A673 (cell line): ENCODE results near the gene WDR43. TPM values are rescaled to one million over a fixed set of nuclear protein-coding genes. Genes with fewer than 3 reads are reported as not detected.

Experiments
- BruUV-seq: library from RNA; stranded (reverse); fragments of 400-500 nt; replicated peaks from 2 replicates; lab custom pipeline; 2021; lab: Mats Ljungman, UMichigan
- CTCF ChIA-PET: fragments of 300-600 bp; sonication (Branson Sonifier 250); formaldehyde crosslinking; loops from one replicate; lab custom pipeline; 2022; ENCODE audit warnings: antibody characterized with exemption; lab: Charles Lee
- POLR2A ChIA-PET: fragments of 300-600 bp; sonication (Branson Sonifier 250); formaldehyde crosslinking; loops from one replicate; lab custom pipeline; 2022; ENCODE audit warnings: antibody characterized with exemption; ENCODE audit not compliant: low non-redundant PET; lab: Charles Lee
- DNase-seq: peaks from one replicate; pipeline ENCODE4 v3.0.0-alpha.2; 2015; ENCODE audit warnings: low spot score
- H3K27ac ChIP-seq: fragments of 200-600 bp; sonication (generic); 2 replicates; pipeline ENCODE4 v1.5.1; 2016; ENCODE audit warnings: mixed run types, low read depth, mild to moderate bottlenecking, mixed read lengths, antibody characterized with exemption, low read length; ENCODE audit not compliant: poor library complexity, severe bottlenecking
- H3K27me3 ChIP-seq: fragments of 200-600 bp; sonication (generic); replicated peaks from 2 replicates; pipeline ENCODE4 v1.6.1; 2017; ENCODE audit warnings: mixed run types, low read depth, mild to moderate bottlenecking, mixed read lengths, antibody characterized with exemption, low read length; ENCODE audit not compliant: insufficient read depth, poor library complexity
- H3K36me3 ChIP-seq: fragments of 200-600 bp; sonication (generic); 2 replicates; pipeline ENCODE4 v1.6.1; 2016; ENCODE audit warnings: mixed run types, mild to moderate bottlenecking, mixed read lengths, antibody characterized with exemption, low read length; ENCODE audit not compliant: insufficient read depth, poor library complexity, severe bottlenecking
- H3K4me1 ChIP-seq: fragments of 200-600 bp; sonication (generic); 2 replicates; pipeline ENCODE4 v1.6.1; 2017; ENCODE audit warnings: mixed run types, mild to moderate bottlenecking, mixed read lengths, antibody characterized with exemption, low read length; ENCODE audit not compliant: insufficient read depth, poor library complexity, severe bottlenecking
- H3K4me3 ChIP-seq: fragments of 200-600 bp; sonication (generic); 2 replicates; pipeline ENCODE4 v1.5.1; 2016; ENCODE audit warnings: low read depth, mixed run types, mild to moderate bottlenecking, mixed read lengths, low read length; ENCODE audit not compliant: poor library complexity, severe bottlenecking
- H3K9me3 ChIP-seq: fragments of 200-600 bp; sonication (generic); 2 replicates; pipeline ENCODE4 v1.6.1; 2016; ENCODE audit warnings: mixed run types, low read depth, mild to moderate bottlenecking, mixed read lengths, antibody characterized with exemption, low read length; ENCODE audit not compliant: poor library complexity, severe bottlenecking
- CTCF ChIP-seq: fragments of 300-800, 200-600 bp; sonication (generic); conservative IDR thresholded peaks from 2 replicates; pipeline ENCODE4 v1.5.1; 2017; ENCODE audit warnings: low read depth, mild to moderate bottlenecking, antibody characterized with exemption, low read length, moderate library complexity, mixed read lengths
- EZH2 ChIP-seq: fragments of 200-600 bp; sonication (generic); IDR thresholded peaks from 2 replicates; pipeline ENCODE4 v1.6.1; 2017; ENCODE audit warnings: borderline replicate concordance, low read depth, mild to moderate bottlenecking, mixed read lengths, antibody characterized with exemption, low read length; ENCODE audit not compliant: poor library complexity, severe bottlenecking
- intact Hi-C: fragments of 100-400 bp; cut with micrococcal nuclease; formaldehyde crosslinking; loops from one replicate; pipeline ENCODE4 v1.10.0; 2022; ENCODE audit not compliant: unreplicated experiment
- total RNA-seq: library from RNA; stranded (reverse); gene quantifications from 2 replicates; pipeline ENCODE4 v1.2.3, GENCODE V29; 2021

The WDR43 gene
- total RNA-seq, 1 experiment from 2014 or later = 145 TPM

- POLR2A ChIA-PET = no interaction called here
- BruUV-seq = no TSS peak
- no peaks in the 10 kb centered on the region for H3K36me3 ChIP-seq
- CTCF ChIA-PET = no interaction called here
- intact Hi-C loops = no loop called here
- H3K9me3 ChIP-seq = no peaks in the 10 kb centered on the region
- TF ChIP-seq CTCF = no peak
- no peak for TF ChIP-seq EZH2
- no peak for DNase-seq
- H3K4me1 ChIP-seq = no peaks in the 10 kb centered on the region
- no peak overlapping the region for H3K4me3 ChIP-seq
- H3K27ac ChIP-seq = no peak overlapping the region
- no peaks in the 10 kb centered on the region for H3K27me3 ChIP-seq
These were observed 97.0 kb downstream of the WDR43 start for GRCh38 chr2:28991460-28991859.

- no peaks in the 10 kb centered on the region for H3K27me3 ChIP-seq
- H3K4me1 ChIP-seq = no peaks in the 10 kb centered on the region
- ChIA-PET CTCF (no interaction called here), POLR2A (no interaction called here)
- no peak for DNase-seq
- TF ChIP-seq EZH2 (no peak), CTCF (no peak)
- no peaks in the 10 kb centered on the region for H3K36me3 ChIP-seq
- no peak overlapping the region for H3K4me3 ChIP-seq
- no TSS peak for BruUV-seq
- intact Hi-C loops = no loop called here
- no peaks in the 10 kb centered on the region for H3K9me3 ChIP-seq
- no peak overlapping the region for H3K27ac ChIP-seq
These were observed 98.9 kb downstream of the WDR43 start for GRCh38 chr2:28993206-28993960.

- TF ChIP-seq EZH2 (no peak), CTCF (no peak)
- H3K4me1 ChIP-seq = no peaks in the 10 kb centered on the region
- BruUV-seq = no TSS peak
- no peak overlapping the region for H3K4me3 ChIP-seq
- H3K27me3 ChIP-seq = no peaks in the 10 kb centered on the region
- no peaks in the 10 kb centered on the region for H3K9me3 ChIP-seq
- DNase-seq = no peak
- POLR2A ChIA-PET = no interaction called here
- no peaks in the 10 kb centered on the region for H3K36me3 ChIP-seq
- H3K27ac ChIP-seq = no peak overlapping the region
- CTCF ChIA-PET = no interaction called here
- intact Hi-C loops = no loop called here
These were observed 99.6 kb downstream of the WDR43 start for GRCh38 chr2:28994074-28994473.
